Measurements from ENCODE around the gene FAM47C.
A peak's percentile ranks its signal among the peaks of the same experiment; 100 is the strongest.
"Not testable (repeated sequence)": the region's sequence is repeated elsewhere in the genome, so short reads cannot be mapped to it uniquely, and the experiment has no call there.

The FAM47C gene

GRCh38 chrX:37008182-37008581 lies at the start of gene FAM47C:
FAM47C (plus strand) TSS chrX:37008366; CDS start chrX:37008411, 45 bp downstream.
- DNase-seq: not testable (repeated sequence)

- DNase-seq: no peak
These were observed 46.6 kb upstream of the FAM47C start for GRCh38 chrX:36961590-36961989.

- no peak for DNase-seq
These were observed 44.9 kb upstream of the FAM47C start for GRCh38 chrX:36963069-36963808.

- DNase-seq: no peak
These were observed 44.3 kb upstream of the FAM47C start for GRCh38 chrX:36963852-36964251.

- no peak for DNase-seq
These were observed 34.6 kb upstream of the FAM47C start for GRCh38 chrX:36973575-36973974.

GRCh38 chrX:36974911-36975310 lies 33.3 kb upstream of the FAM47C start:
- DNase-seq: no peak

- DNase-seq: no peak
These were observed 29.3 kb upstream of the FAM47C start for GRCh38 chrX:36978886-36979285.

GRCh38 chrX:36983831-36984230 lies 24.3 kb upstream of the FAM47C start:
- no peak for DNase-seq

- not testable (repeated sequence) for DNase-seq
These were observed 22.6 kb upstream of the FAM47C start for GRCh38 chrX:36985416-36986209.

- no peak for DNase-seq
These were observed 21.9 kb upstream of the FAM47C start for GRCh38 chrX:36986231-36986630.

- DNase-seq: not testable (repeated sequence)
These were observed 21.0 kb upstream of the FAM47C start for GRCh38 chrX:36987212-36987611.

- DNase-seq: no peak
These were observed 8.0 kb upstream of the FAM47C start for GRCh38 chrX:37000140-37000539.

GRCh38 chrX:37010496-37010895 lies 2.3 kb downstream of the FAM47C start:
- DNase-seq: no peak

- DNase-seq: not testable (repeated sequence)
These were observed 26.1 kb downstream of the FAM47C start for GRCh38 chrX:37034260-37034659.

- not testable (repeated sequence) for DNase-seq
These were observed 28.6 kb downstream of the FAM47C start for GRCh38 chrX:37036674-37037220.

- not testable (repeated sequence) for DNase-seq
These were observed 30.6 kb downstream of the FAM47C start for GRCh38 chrX:37038814-37039213.

GRCh38 chrX:37042956-37043885 lies 35.1 kb downstream of the FAM47C start:
- DNase-seq: not testable (repeated sequence)

GRCh38 chrX:37047776-37048175 lies 39.6 kb downstream of the FAM47C start:
- no peak for DNase-seq

GRCh38 chrX:37057572-37057971 lies 49.4 kb downstream of the FAM47C start:
- DNase-seq: not testable (repeated sequence)

GRCh38 chrX:37060999-37061398 lies 52.8 kb downstream of the FAM47C start:
- DNase-seq: peak; percentile 32 to 68

Measured in Kasumi-1 (cell line).